GM19468 (cell line): ENCODE data around the gene SHH.

Experiments
- ATAC-seq: cut with Tn5 transposase; IDR thresholded peaks from one replicate; pipeline ENCODE4 v1.9.1; 2021; ENCODE audit warnings: mild to moderate bottlenecking, moderate library complexity, moderate number of reproducible peaks; ENCODE audit not compliant: unreplicated experiment; ENCODE audit errors: extremely low read depth

SHH gene

GRCh38 chr7:155775691-155776090 is 36.6 kb downstream of the SHH start:
- no peak for ATAC-seq

GRCh38 chr7:155774947-155775346 is 37.3 kb downstream of the SHH start:
- no peak for ATAC-seq

- no peak for ATAC-seq
Observed at GRCh38 chr7:155773531-155773930, 38.7 kb downstream of the SHH start.

- no peak for ATAC-seq
Observed at GRCh38 chr7:155770241-155770640, 42.0 kb downstream of the SHH start.

GRCh38 chr7:155769701-155770100 is 42.6 kb downstream of the SHH start:
- no peak for ATAC-seq

- ATAC-seq: no peak
Observed at GRCh38 chr7:155766966-155767916, 45.0 kb downstream of the SHH start.

- ATAC-seq: no peak
Observed at GRCh38 chr7:155766386-155766785, 45.9 kb downstream of the SHH start.

GRCh38 chr7:155765458-155765857 is 46.8 kb downstream of the SHH start:
- ATAC-seq: no peak

GRCh38 chr7:155764438-155764793 is 47.8 kb downstream of the SHH start:
- ATAC-seq: peak; percentile 15

- ATAC-seq: peak; percentile 34
Observed at GRCh38 chr7:155763691-155764437, 48.4 kb downstream of the SHH start.

- no peak for ATAC-seq
Observed at GRCh38 chr7:155763122-155763521, 49.1 kb downstream of the SHH start.

- ATAC-seq: no peak
Observed at GRCh38 chr7:155762655-155763054, 49.6 kb downstream of the SHH start.

GRCh38 chr7:155762036-155762435 is 50.2 kb downstream of the SHH start:
- no peak for ATAC-seq

- ATAC-seq: no peak
Observed at GRCh38 chr7:155761162-155761561, 51.1 kb downstream of the SHH start.

GRCh38 chr7:155759740-155760430 is 52.4 kb downstream of the SHH start:
- ATAC-seq: no peak

GRCh38 chr7:155758348-155758747 is 53.9 kb downstream of the SHH start:
- no peak for ATAC-seq

GRCh38 chr7:155756322-155756721 is 55.9 kb downstream of the SHH start:
- no peak for ATAC-seq

- no peak for ATAC-seq
Observed at GRCh38 chr7:155755026-155755425, 57.2 kb downstream of the SHH start.

GRCh38 chr7:155754165-155754564 is 58.1 kb downstream of the SHH start:
- ATAC-seq: no peak

GRCh38 chr7:155753446-155753965 is 58.8 kb downstream of the SHH start:
- no peak for ATAC-seq
